ENCODE results near the gene MAPKAPK5.
"Not testable (repeated sequence)": the region's sequence is repeated elsewhere in the genome, so short reads cannot be mapped to it uniquely, and the experiment has no call there.

DNA sequence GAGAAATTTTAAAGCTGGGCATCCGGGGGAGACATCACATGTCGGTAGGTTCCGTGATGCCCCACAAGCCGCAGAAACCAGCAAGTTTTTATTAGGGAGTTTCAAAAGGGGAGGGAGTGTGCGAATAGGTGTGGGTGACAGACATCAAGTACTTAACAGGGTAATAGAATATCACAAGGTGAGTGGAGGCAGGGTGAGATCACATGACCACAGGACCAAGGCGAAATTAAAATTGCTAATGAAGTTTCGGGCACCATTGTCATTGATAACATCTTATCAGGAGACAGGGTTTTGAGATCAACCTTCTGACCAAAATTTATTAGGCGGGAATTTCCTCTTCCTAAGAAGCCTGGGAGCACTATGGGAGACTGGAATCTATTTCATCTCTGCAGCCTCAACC is 21.2 kb upstream of the MAPKAPK5 start:
- TF ChIP-seq, protein P1, sequence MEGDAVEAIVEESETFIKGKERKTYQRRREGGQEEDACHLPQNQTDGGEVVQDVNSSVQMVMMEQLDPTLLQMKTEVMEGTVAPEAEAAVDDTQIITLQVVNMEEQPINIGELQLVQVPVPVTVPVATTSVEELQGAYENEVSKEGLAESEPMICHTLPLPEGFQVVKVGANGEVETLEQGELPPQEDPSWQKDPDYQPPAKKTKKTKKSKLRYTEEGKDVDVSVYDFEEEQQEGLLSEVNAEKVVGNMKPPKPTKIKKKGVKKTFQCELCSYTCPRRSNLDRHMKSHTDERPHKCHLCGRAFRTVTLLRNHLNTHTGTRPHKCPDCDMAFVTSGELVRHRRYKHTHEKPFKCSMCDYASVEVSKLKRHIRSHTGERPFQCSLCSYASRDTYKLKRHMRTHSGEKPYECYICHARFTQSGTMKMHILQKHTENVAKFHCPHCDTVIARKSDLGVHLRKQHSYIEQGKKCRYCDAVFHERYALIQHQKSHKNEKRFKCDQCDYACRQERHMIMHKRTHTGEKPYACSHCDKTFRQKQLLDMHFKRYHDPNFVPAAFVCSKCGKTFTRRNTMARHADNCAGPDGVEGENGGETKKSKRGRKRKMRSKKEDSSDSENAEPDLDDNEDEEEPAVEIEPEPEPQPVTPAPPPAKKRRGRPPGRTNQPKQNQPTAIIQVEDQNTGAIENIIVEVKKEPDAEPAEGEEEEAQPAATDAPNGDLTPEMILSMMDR (IDR thresholded peaks at IDR 0.05): not testable (repeated sequence)
- not testable (repeated sequence) for TF ChIP-seq POLR2A, POLR2AphosphoS5 (IDR thresholded peaks at IDR 0.05)
